Kidney (tissue), 14 donors: ENCODE data around the gene SF3A2. TPM values are rescaled to one million over a fixed set of nuclear protein-coding genes. Genes with fewer than 3 reads are reported as not detected.

Experiments used
- DNase-seq, 5 donors: peaks; one replicate each; pipeline ENCODE4 v3.0.0-alpha.2; 2013 to 2020
- FAIRE-seq: peaks from 2 replicates; lab custom pipeline; 2012; peaks lifted over from hg19 to GRCh38; lab: Jason Lieb, UNC
- H3K27ac ChIP-seq, 2 donors: one replicate each; pipeline ENCODE4 v1.7.0; 2013; ENCODE audit warnings: low read depth in 2 of 2, low read length in 2 of 2, inconsistent platforms in 1 of 2
- H3K27me3 ChIP-seq: one replicate; pipeline ENCODE4 v1.7.1; 2013; ENCODE audit warnings: low read length, inconsistent platforms; ENCODE audit not compliant: control insufficient read depth, insufficient read depth
- H3K36me3 ChIP-seq, 3 donors: one replicate each; pipeline versions ENCODE4 v1.7.0 to v1.7.1; 2013; ENCODE audit warnings: low read length in 3 of 3, control low read depth in 1 of 3, inconsistent platforms in 1 of 3; ENCODE audit not compliant: insufficient read depth in 3 of 3, control insufficient read depth in 2 of 3
- H3K4me1 ChIP-seq, 3 donors: one replicate each; pipeline versions ENCODE4 v1.7.0 to v1.7.1; 2013; ENCODE audit warnings: low read length in 3 of 3, inconsistent platforms in 1 of 3, low read depth in 1 of 3; ENCODE audit not compliant: control insufficient read depth in 2 of 3, insufficient read depth in 2 of 3
- H3K4me3 ChIP-seq, 3 donors: one replicate each; pipeline versions ENCODE4 v1.7.0 to v1.8.1; 2013; ENCODE audit warnings: low read length in 3 of 3, control low read depth in 1 of 3, inconsistent platforms in 1 of 3
- H3K9ac ChIP-seq, 3 donors: one replicate each; pipeline versions ENCODE4 v1.7.0 to v1.7.1; 2013; ENCODE audit warnings: low read length in 3 of 3, control low read depth in 1 of 3, inconsistent platforms in 1 of 3
- H3K9me3 ChIP-seq, 3 donors: one replicate each; pipeline versions ENCODE4 v1.7.0 to v1.7.1; 2013; ENCODE audit warnings: low read length in 3 of 3, control low read depth in 1 of 3, inconsistent platforms in 1 of 3; ENCODE audit not compliant: control insufficient read depth in 2 of 3, insufficient read depth in 1 of 3
- intact Hi-C: fragments of 100-400 bp; cut with DNase I; formaldehyde crosslinking; loops from one replicate; pipeline ENCODE4 v1.11.1; 2022
- polyA plus RNA-seq: library from polyadenylated mRNA; stranded (reverse); fragments of 350-450 nt; fragmentation: Illumina TruSeq; extraction: RNeasy Lipid Tissue Mini Kit (QIAGEN cat#74804); gene quantifications from one replicate; pipeline ENCODE4 v1.2.3, GENCODE V29; 2014; ENCODE audit warnings: low read depth, low replicate concordance; ENCODE audit not compliant: insufficient read depth
- total RNA-seq: library from RNA; stranded (reverse); fragmentation: NEBNext Ultra II Directional; extraction: Animal tissue kit (Norgen Biotek cat#: 25700); gene quantifications from one replicate; pipeline ENCODE4 v1.2.1, GENCODE V29; 2021
- TF ChIP-seq, protein P1 (sequence below): IDR thresholded peaks from 3 replicates; pipeline ENCODE4 v1.5.1; 2012; ENCODE audit warnings: mild to moderate bottlenecking, moderate library complexity, borderline replicate concordance; ENCODE audit not compliant: insufficient read depth; ENCODE audit errors: extremely low read depth
- donor health status: control.
- donor health status: control.
- donor health status: control.
- donor health status: control.
- donor health status: control.
- donor health status: DM: yes; HTN: yes; CAD: no.
- donor health status: Normal renal cell carcinoma (clear cell type).

SF3A2 gene
- total and polyA plus RNA-seq, 2 donors from 2014 or later = 25.7 to 64.1 TPM

DNA sequence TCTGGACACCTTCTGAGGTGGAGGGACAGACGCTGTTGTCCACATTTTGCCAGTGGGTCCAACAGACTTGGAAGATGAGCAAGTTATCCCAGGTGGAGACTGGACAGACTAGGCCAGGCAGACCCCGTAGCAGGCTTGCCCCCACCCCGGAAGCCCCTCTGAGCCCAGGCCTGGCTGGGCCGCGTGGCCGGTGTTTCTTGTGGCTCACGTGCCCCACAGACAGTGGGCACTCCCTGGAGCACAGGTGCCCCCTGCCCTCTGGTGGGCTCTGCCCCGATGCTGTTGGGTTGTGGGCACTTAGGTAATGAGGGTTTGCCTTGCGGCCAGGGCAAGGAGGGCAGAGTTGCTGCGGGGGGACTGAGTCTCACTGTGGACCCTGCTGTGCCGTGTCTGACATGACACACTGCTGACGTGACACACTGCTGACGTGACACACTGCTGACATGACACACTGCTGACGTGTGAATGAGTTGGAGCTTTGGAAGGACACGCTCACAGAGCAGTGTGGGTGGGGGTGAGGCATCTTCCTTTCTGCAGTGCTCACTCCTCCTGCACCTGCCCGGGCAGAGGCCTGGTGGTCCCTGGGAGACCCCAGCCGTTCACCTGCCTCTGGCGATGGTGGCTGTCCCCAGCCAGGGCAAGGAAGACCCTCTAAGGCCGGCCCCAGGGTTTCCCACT, 47.8 kb upstream of the SF3A2 start:
- Histone ChIP-seq H3K9me3 (no peaks in the 10 kb centered on the region), H3K27me3 (no peaks in the 10 kb centered on the region), H3K27ac (no peak overlapping the region), H3K4me3 (no peak overlapping the region), H3K36me3 (peaks cover 0 to 39% (median 9%) of the 10 kb centered on the region in 3 donors), H3K9ac (no peak overlapping the region), H3K4me1 (peaks cover 0 to 18% (median 14%) of the 10 kb centered on the region in 3 donors)
- TF ChIP-seq, protein P1, sequence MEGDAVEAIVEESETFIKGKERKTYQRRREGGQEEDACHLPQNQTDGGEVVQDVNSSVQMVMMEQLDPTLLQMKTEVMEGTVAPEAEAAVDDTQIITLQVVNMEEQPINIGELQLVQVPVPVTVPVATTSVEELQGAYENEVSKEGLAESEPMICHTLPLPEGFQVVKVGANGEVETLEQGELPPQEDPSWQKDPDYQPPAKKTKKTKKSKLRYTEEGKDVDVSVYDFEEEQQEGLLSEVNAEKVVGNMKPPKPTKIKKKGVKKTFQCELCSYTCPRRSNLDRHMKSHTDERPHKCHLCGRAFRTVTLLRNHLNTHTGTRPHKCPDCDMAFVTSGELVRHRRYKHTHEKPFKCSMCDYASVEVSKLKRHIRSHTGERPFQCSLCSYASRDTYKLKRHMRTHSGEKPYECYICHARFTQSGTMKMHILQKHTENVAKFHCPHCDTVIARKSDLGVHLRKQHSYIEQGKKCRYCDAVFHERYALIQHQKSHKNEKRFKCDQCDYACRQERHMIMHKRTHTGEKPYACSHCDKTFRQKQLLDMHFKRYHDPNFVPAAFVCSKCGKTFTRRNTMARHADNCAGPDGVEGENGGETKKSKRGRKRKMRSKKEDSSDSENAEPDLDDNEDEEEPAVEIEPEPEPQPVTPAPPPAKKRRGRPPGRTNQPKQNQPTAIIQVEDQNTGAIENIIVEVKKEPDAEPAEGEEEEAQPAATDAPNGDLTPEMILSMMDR = no peak
- intact Hi-C loops = no loop called here
- FAIRE-seq (no peak), DNase-seq (no peak)

DNA sequence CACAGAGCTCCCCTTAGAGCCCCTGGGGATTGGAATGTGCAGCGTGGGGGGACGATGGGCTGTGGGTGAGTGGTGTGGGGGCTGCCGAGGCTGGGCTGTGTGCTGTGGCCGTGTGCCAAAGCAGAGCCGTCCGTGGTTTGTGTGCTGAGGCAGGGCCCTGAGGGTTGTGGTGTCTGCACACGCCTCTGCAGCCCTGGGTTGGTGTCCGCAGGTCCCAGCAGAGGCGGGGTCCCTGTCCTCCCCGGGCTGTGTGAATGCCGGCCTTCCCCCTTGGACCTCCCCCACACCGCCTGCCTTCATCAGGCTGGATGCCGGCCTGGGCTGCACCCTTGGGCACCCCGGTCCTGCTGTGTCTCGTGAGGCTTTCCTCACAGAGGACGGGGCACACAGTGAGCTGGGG, 46.7 kb upstream of the SF3A2 start:
- no peak for FAIRE-seq
- no peak for DNase-seq
- H3K9ac ChIP-seq = no peak overlapping the region
- H3K27ac ChIP-seq = no peak overlapping the region
- peaks cover 0 to 18% (median 14%) of the 10 kb centered on the region in 3 donors for H3K4me1 ChIP-seq
- intact Hi-C loops = no loop called here
- TF ChIP-seq, protein P1 = no peak
- H3K4me3 ChIP-seq = no peak overlapping the region
- no peaks in the 10 kb centered on the region for H3K27me3 ChIP-seq
- H3K36me3 ChIP-seq = peaks cover 0 to 43% (median 10%) of the 10 kb centered on the region in 3 donors
- H3K9me3 ChIP-seq = no peaks in the 10 kb centered on the region

DNA sequence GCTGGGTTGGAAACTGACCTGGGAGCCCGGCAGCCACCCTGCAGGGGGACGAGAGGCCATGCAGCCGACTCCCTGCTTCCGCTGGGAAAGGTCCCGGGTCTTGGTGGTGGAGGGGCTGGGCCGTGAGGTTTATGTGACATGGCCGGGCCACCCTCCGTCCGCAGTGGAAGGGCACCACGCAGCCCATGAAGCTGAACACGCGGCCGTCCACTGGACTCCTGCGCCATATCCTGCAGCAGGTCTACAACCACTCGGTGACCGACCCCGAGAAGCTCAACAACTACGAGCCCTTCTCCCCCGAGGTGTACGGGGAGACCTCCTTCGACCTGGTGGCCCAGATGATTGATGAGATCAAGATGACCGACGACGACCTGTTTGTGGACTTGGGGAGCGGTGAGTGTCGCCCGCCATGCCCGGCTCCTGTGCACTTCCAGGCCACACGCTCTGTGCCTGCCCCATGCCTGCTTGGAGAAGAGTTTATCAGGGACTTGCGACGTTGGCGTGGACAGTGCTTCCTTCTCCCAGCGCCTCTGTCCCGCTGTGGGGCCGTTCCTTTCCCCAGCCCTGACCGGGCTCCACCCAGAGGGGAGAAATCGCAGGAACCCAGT, 45.7 kb upstream of the SF3A2 start:
- H3K27ac ChIP-seq = no peak overlapping the region
- DNase-seq (no peak), FAIRE-seq (no peak)
- H3K36me3 ChIP-seq = peaks cover 0 to 40% (median 13%) of the 10 kb centered on the region in 3 donors
- H3K9me3 ChIP-seq = no peaks in the 10 kb centered on the region
- H3K4me3 ChIP-seq = no peak overlapping the region
- H3K27me3 ChIP-seq = no peaks in the 10 kb centered on the region
- intact Hi-C loops = no loop called here
- H3K4me1 ChIP-seq = peaks cover 0 to 18% (median 14%) of the 10 kb centered on the region in 3 donors
- TF ChIP-seq, protein P1 = no peak
- H3K9ac ChIP-seq = no peak overlapping the region
